ENCODE measurements around the gene TTC13. TPM values are rescaled to one million over a fixed set of nuclear protein-coding genes. Genes with fewer than 3 reads are reported as not detected.

The TTC13 gene
- total RNA-seq, 1 donor = 24.6 TPM

GRCh38 chr1:230857077-230857476 lies 121.6 kb downstream of the TTC13 start:
- Histone ChIP-seq H3K27me3 (ENCODE audit: insufficient read depth, low read length) (no peaks in the 10 kb centered on the region), H3K4me1 (ENCODE audit: insufficient read depth, low read length) (no peaks in the 10 kb centered on the region), H3K9me3 (ENCODE audit: low read depth, low read length) (no peaks in the 10 kb centered on the region)

More at GRCh38 chr1:230857077-230857476, 121.6 kb downstream of the TTC13 start:
- H3K4me3 ChIP-seq (ENCODE audit: low read length) = no peak overlapping the region

Other genes starting within 250 kb of the TTC13 start
- not detected for gene CAPN9, start 231.5 kb downstream of the TTC13 start, total RNA-seq
- 9.7 TPM for gene C1orf198, start 110.3 kb downstream of the TTC13 start, total RNA-seq
- gene ARV1, start 233 bp upstream of the TTC13 start, total RNA-seq = 2.3 TPM
- 1.4 TPM for gene FAM89A, start 61.4 kb upstream of the TTC13 start, total RNA-seq
- gene TRIM67, start 183.2 kb upstream of the TTC13 start, total RNA-seq = under 0.01 TPM